A549 (cell line): Measurements from ENCODE around the gene C1orf35.

Experiments
- CHD4 ChIP-seq: fragments of 200-600 bp; sonication (generic); IDR thresholded peaks from 2 replicates; pipeline ENCODE4 v1.6.1; 2016; ENCODE audit warnings: antibody characterized with exemption, mild to moderate bottlenecking, borderline replicate concordance
- JUN ChIP-seq, 2 experiments: fragments of >200 bp; sonication (Bioruptor Twin); formaldehyde crosslinking; IDR thresholded peaks; 2 replicates in 1 of 2; 3 replicates in 1 of 2; pipeline ENCODE4 v1.6.1; 2016 to 2017
- KDM5A ChIP-seq: fragments of 200-600 bp; sonication (generic); IDR thresholded peaks from 2 replicates; pipeline ENCODE4 v1.6.1; 2016; ENCODE audit warnings: antibody characterized with exemption, mild to moderate bottlenecking
- MAFK ChIP-seq: fragments of 450-650 bp; IDR thresholded peaks from 2 replicates; pipeline ENCODE4 v1.6.1; 2014; ENCODE audit not compliant: partially characterized antibody
- NR3C1 ChIP-seq: fragments of >200 bp; sonication (Bioruptor Twin); formaldehyde crosslinking; IDR thresholded peaks from 3 replicates; pipeline ENCODE4 v1.6.1; 2017
- PHF8 ChIP-seq: fragments of 200-600 bp; sonication (generic); IDR thresholded peaks from 2 replicates; pipeline ENCODE4 v1.6.1; 2016; ENCODE audit warnings: low read depth, mild to moderate bottlenecking, antibody characterized with exemption, moderate library complexity, borderline replicate concordance
- POLR2A ChIP-seq: IDR thresholded peaks from 2 replicates; pipeline ENCODE4 v1.6.1; 2012; ENCODE audit warnings: mild to moderate bottlenecking, low read length
- RAD21 ChIP-seq, 2 experiments: fragments of >200 bp in 1 of 2; sonication (Bioruptor Twin) in 1 of 2; formaldehyde crosslinking in 1 of 2; IDR thresholded peaks in 1 of 2; conservative IDR thresholded peaks in 1 of 2; 2 replicates in 1 of 2; 3 replicates in 1 of 2; pipeline ENCODE4 v1.6.1; 2012 to 2018; ENCODE audit warnings: inconsistent platforms in 1 of 2
- SMC3 ChIP-seq: fragments of >200 bp; sonication (Bioruptor Twin); formaldehyde crosslinking; IDR thresholded peaks from 3 replicates; pipeline ENCODE4 v1.6.1; 2018; ENCODE audit warnings: inconsistent platforms
- ZFP36 ChIP-seq: fragments of 450-650 bp; IDR thresholded peaks from 2 replicates; pipeline ENCODE4 v1.6.1; 2014; ENCODE audit warnings: borderline replicate concordance; ENCODE audit not compliant: partially characterized antibody
- TF ChIP-seq, protein P1 (sequence below): fragments of 200-600 bp; sonication (generic); IDR thresholded peaks from 2 replicates; pipeline ENCODE4 v1.6.1; 2016; ENCODE audit warnings: antibody characterized with exemption, mild to moderate bottlenecking, moderate library complexity
- TF ChIP-seq, protein P2 (sequence below): fragments of >200 bp; sonication (Bioruptor Twin); formaldehyde crosslinking; IDR thresholded peaks from 3 replicates; pipeline ENCODE4 v1.5.1; 2016

DNA sequence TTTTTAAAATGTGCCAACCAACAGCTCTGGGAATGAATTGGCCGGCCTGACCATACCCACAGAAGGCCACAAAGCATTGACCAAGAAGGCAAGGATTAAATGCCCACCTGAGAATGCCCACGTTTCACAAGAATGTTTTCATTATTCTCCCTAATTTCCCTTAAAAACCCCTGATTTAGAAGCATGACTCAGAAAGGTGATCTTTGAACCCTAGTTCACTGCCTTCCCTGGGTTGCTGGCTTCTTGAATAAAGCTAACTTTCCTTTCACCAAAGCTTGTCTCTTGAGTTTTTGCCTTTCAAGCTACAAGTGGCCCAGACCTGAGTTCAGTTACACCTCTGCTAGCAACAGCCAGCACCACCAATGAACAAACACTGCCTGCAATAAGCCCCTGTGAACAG lies 20.4 kb upstream of the C1orf35 start:
- TF ChIP-seq MAFK (no peak), POLR2A (no peak), SMC3 (no peak), KDM5A (no peak), PHF8 (no peak), RAD21 (conservative IDR thresholded peaks at IDR 0.05 in 1 of 2, IDR thresholded peaks at IDR 0.05 in 1 of 2) (no peak), NR3C1 (no peak), ZFP36 (no peak), CHD4 (no peak), JUN (IDR thresholded peaks at IDR 0.05) (no peak)
- TF ChIP-seq, protein P1, sequence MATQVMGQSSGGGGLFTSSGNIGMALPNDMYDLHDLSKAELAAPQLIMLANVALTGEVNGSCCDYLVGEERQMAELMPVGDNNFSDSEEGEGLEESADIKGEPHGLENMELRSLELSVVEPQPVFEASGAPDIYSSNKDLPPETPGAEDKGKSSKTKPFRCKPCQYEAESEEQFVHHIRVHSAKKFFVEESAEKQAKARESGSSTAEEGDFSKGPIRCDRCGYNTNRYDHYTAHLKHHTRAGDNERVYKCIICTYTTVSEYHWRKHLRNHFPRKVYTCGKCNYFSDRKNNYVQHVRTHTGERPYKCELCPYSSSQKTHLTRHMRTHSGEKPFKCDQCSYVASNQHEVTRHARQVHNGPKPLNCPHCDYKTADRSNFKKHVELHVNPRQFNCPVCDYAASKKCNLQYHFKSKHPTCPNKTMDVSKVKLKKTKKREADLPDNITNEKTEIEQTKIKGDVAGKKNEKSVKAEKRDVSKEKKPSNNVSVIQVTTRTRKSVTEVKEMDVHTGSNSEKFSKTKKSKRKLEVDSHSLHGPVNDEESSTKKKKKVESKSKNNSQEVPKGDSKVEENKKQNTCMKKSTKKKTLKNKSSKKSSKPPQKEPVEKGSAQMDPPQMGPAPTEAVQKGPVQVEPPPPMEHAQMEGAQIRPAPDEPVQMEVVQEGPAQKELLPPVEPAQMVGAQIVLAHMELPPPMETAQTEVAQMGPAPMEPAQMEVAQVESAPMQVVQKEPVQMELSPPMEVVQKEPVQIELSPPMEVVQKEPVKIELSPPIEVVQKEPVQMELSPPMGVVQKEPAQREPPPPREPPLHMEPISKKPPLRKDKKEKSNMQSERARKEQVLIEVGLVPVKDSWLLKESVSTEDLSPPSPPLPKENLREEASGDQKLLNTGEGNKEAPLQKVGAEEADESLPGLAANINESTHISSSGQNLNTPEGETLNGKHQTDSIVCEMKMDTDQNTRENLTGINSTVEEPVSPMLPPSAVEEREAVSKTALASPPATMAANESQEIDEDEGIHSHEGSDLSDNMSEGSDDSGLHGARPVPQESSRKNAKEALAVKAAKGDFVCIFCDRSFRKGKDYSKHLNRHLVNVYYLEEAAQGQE, result no peak
- TF ChIP-seq, protein P2, sequence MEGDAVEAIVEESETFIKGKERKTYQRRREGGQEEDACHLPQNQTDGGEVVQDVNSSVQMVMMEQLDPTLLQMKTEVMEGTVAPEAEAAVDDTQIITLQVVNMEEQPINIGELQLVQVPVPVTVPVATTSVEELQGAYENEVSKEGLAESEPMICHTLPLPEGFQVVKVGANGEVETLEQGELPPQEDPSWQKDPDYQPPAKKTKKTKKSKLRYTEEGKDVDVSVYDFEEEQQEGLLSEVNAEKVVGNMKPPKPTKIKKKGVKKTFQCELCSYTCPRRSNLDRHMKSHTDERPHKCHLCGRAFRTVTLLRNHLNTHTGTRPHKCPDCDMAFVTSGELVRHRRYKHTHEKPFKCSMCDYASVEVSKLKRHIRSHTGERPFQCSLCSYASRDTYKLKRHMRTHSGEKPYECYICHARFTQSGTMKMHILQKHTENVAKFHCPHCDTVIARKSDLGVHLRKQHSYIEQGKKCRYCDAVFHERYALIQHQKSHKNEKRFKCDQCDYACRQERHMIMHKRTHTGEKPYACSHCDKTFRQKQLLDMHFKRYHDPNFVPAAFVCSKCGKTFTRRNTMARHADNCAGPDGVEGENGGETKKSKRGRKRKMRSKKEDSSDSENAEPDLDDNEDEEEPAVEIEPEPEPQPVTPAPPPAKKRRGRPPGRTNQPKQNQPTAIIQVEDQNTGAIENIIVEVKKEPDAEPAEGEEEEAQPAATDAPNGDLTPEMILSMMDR, result no peak
